B cell (primary cell): ENCODE measurements around the gene EYS.

Experiments
- EZH2 ChIP-seq: IDR thresholded peaks from 2 replicates; pipeline ENCODE4 v1.6.1; 2012; ENCODE audit warnings: borderline replicate concordance, low read depth, mild to moderate bottlenecking, moderate library complexity, low read length; ENCODE audit not compliant: insufficient read depth, poor library complexity, severe bottlenecking
- TF ChIP-seq, protein P1 (sequence below): fragments of 200-600 bp; IDR thresholded peaks from one replicate; pipeline ENCODE4 v1.8.0; 2022; ENCODE audit warnings: antibody characterized with exemption, mild to moderate bottlenecking

GRCh38 chr6:63817492-63818050 lies 1889.5 kb downstream of the EYS start:
- TF ChIP-seq, protein P1, sequence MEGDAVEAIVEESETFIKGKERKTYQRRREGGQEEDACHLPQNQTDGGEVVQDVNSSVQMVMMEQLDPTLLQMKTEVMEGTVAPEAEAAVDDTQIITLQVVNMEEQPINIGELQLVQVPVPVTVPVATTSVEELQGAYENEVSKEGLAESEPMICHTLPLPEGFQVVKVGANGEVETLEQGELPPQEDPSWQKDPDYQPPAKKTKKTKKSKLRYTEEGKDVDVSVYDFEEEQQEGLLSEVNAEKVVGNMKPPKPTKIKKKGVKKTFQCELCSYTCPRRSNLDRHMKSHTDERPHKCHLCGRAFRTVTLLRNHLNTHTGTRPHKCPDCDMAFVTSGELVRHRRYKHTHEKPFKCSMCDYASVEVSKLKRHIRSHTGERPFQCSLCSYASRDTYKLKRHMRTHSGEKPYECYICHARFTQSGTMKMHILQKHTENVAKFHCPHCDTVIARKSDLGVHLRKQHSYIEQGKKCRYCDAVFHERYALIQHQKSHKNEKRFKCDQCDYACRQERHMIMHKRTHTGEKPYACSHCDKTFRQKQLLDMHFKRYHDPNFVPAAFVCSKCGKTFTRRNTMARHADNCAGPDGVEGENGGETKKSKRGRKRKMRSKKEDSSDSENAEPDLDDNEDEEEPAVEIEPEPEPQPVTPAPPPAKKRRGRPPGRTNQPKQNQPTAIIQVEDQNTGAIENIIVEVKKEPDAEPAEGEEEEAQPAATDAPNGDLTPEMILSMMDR = no peak
- TF ChIP-seq EZH2 = no peak
